Brain microvascular endothelial cell (primary cell): ENCODE data around the gene ABCC9.
"Not testable (repeated sequence)": the region's sequence is repeated elsewhere in the genome, so short reads cannot be mapped to it uniquely, and the experiment has no call there.

Experiments used
- DNase-seq: peaks from one replicate; pipeline ENCODE4 v3.0.0-alpha.2; 2020
- H3K27ac ChIP-seq: fragments of 250-450 bp; sonication (Bioruptor Pico); 2 replicates; pipeline ENCODE4 v1.5.1; 2020; ENCODE audit warnings: mild to moderate bottlenecking, moderate library complexity
- H3K27me3 ChIP-seq: fragments of 250-450 bp; sonication (Bioruptor Pico); replicated peaks from 2 replicates; pipeline ENCODE4 v1.5.1; 2020; ENCODE audit warnings: mild to moderate bottlenecking
- H3K36me3 ChIP-seq: fragments of 250-450 bp; sonication (Bioruptor Pico); replicated peaks from 2 replicates; pipeline ENCODE4 v1.5.1; 2020; ENCODE audit warnings: mild to moderate bottlenecking
- H3K4me3 ChIP-seq: 2 replicates; pipeline ENCODE4 v1.5.1; 2011; ENCODE audit warnings: low read depth, mild to moderate bottlenecking, control low read depth, low read length, moderate library complexity
- CTCF ChIP-seq: IDR thresholded peaks from 2 replicates; pipeline ENCODE4 v1.5.1; 2011; ENCODE audit warnings: low read depth, mild to moderate bottlenecking, moderate library complexity, low read length, control low read depth, inconsistent platforms; ENCODE audit errors: missing control alignments
- in situ Hi-C: cut with HindIII; loops from 2 replicates; pipeline ENCODE4 v1.10.0; 2017; ENCODE audit warnings: low sequenced_read_pairs, low pct_ligation_motif_present

ABCC9 gene

DNA sequence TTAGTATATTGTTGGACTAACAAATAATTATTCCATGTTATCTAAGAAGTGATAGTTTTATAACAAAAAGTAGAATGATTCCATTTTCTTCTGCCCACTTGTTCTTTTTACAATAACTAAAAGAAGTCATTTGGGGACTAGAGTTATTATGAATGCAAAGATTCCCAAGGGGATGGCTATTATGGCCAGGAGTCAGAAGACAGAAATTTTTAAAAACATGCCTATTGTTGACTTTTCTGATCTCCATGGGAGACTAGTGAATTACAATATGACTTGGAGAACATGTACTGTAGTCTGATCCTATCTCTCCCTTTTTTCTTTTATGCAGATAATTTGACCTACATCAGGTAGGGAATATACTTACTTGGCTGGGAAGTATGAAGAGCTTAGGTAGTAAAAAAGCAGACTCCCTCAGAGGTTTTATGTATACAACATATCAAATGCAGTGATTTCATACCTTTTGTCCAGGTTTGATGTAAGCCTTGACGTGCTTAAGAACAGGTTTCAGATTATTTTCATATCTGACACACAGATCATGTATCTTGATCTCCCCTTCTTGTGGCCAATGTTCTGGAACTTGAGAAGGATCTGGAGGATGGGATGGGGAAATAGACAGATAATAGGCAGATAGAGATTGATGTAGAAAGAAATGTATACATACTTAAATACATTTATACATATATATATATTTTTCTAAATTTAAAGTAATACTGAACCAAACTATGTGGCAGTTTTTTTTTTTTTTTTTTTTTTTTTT lies 125.7 kb downstream of the ABCC9 start:
- Histone ChIP-seq H3K27me3 (no peaks in the 10 kb centered on the region), H3K4me3 (no peak overlapping the region), H3K36me3 (no peaks in the 10 kb centered on the region), H3K27ac (no peak overlapping the region)
- no peak for TF ChIP-seq CTCF
- in situ Hi-C loops, result no loop called here
- peak; percentile 9 for DNase-seq

DNA sequence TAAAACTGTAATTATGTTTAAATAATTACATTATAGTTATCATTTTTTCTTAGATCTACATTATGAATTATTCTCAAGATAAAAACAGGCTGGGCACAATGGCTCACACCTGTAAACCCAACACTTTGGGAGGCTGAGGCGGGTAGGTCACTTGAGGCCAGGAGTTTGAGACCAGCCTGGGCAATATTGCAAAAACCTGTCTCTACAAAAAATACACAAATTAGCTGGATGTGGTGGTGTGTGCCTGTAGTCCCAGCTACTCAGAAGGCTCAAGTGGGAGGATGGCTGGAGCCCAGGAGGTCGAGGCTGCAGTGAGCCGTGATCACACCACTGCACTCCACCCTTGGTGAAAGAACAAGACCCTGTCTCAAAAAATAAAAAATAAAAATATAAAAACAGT lies 126.4 kb downstream of the ABCC9 start:
- in situ Hi-C loops, result no loop called here
- Histone ChIP-seq H3K27ac (no peak overlapping the region), H3K27me3 (no peaks in the 10 kb centered on the region), H3K4me3 (no peak overlapping the region), H3K36me3 (no peaks in the 10 kb centered on the region)
- no peak for TF ChIP-seq CTCF
- no peak for DNase-seq

DNA sequence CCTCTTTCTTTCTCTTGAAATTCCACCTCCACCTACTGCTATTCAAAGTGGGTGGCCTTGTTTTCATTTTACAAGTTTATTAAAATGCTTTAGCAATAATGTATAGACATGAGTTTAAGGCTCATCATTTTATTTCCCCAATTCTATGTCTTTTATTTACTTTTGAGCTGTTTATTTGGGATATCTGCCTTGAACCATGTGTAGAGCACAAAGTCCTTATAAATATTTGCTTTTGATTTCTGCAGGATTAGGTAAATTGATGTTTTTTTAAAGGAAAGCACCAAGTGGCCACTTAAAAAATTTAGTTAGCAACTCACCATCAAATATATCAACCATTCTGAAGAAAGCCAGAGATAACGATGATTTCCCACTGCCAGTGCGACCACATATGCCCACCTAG lies 126.9 kb downstream of the ABCC9 start:
- H3K36me3 ChIP-seq, result no peaks in the 10 kb centered on the region
- H3K27ac ChIP-seq, result no peak overlapping the region
- H3K4me3 ChIP-seq, result no peak overlapping the region
- in situ Hi-C loops, result no loop called here
- DNase-seq, result no peak
- no peaks in the 10 kb centered on the region for H3K27me3 ChIP-seq
- no peak for TF ChIP-seq CTCF

- no peak for DNase-seq
- Histone ChIP-seq H3K4me3 (no peak overlapping the region), H3K27ac (no peak overlapping the region), H3K36me3 (no peaks in the 10 kb centered on the region), H3K27me3 (no peaks in the 10 kb centered on the region)
- in situ Hi-C loops, result no loop called here
- no peak for TF ChIP-seq CTCF
These were observed 127.5 kb downstream of the ABCC9 start for GRCh38 chr12:21813751-21814150.

DNA sequence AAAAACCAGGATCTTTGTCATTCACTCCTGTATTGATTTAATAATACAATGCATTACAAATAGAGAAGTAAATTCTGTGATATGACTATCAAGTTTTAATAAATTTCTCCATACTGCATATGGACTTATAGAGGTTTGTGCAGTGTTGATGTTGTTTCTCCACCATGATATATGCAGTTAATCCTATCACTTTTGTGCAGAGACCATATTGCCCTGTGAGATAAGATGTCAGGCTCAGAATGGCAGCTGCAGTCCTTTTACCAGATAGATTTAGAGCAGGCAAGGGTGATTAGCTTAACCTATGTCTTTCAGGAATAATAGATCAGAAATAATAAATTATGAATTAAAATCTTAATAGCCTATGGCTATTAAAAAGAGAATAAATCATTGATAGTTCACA lies 128.1 kb downstream of the ABCC9 start:
- no peak for TF ChIP-seq CTCF
- H3K27ac ChIP-seq, result no peak overlapping the region
- H3K4me3 ChIP-seq, result no peak overlapping the region
- in situ Hi-C loops, result no loop called here
- H3K27me3 ChIP-seq, result no peaks in the 10 kb centered on the region
- DNase-seq, result no peak
- no peaks in the 10 kb centered on the region for H3K36me3 ChIP-seq

DNA sequence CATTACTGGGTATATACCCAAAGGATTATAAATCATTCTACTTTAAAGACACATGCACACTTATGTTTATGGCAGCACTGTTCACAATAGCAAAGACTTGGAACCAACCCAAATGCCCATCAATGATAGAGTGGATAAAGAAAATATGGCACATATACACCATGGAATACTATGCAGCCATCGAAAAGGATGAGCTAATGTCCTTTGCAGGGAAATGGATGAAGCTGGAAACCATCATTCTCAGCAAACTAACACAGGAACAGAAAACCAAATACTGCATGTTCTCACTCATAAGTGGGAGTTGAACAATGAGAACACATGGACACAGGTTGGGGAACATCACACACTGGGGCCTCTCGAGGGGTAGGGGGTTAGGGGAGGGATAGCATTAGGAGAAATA lies 128.9 kb downstream of the ABCC9 start:
- in situ Hi-C loops, result not testable (repeated sequence)

More for the DNA sequence above, 128.9 kb downstream of the ABCC9 start:
- not testable (repeated sequence) for DNase-seq, H3K27ac ChIP-seq, H3K4me3 ChIP-seq, H3K36me3 ChIP-seq, H3K27me3 ChIP-seq
